ENCODE data around the gene PHC2. TPM values are rescaled to one million over a fixed set of nuclear protein-coding genes. Genes with fewer than 3 reads are reported as not detected.
A peak's percentile ranks its signal among the peaks of the same experiment; 100 is the strongest.

PHC2 gene
- total RNA-seq, 1 donor from 2014 or later = 65.0 TPM

- Histone ChIP-seq H4K20me1 (ENCODE audit: low read depth) (peaks cover 92% of the 10 kb centered on the region), H3K27ac (peak overlapping the region; percentile 99), H3K36me3 (no peaks in the 10 kb centered on the region), H3K4me1 (peaks cover 85% of the 10 kb centered on the region), H3F3A (ENCODE audit: low read depth) (peaks cover 72% of the 10 kb centered on the region), H3K4me2 (peak overlapping the region; percentile 66), H3K9ac (peak overlapping the region; percentile 24), H2AFZ (replicated peaks) (no peak overlapping the region), H3K4me3 (peak overlapping the region; percentile 33), H3K27me3 (no peaks in the 10 kb centered on the region), H3K79me2 (ENCODE audit: low read depth) (peaks cover 88% of the 10 kb centered on the region), H3K9me3 (ENCODE audit: low read depth) (no peaks in the 10 kb centered on the region)
- Mint-ChIP-seq H3K4me1 (peaks cover 93% of the 10 kb centered on the region), H3K27ac (peak overlapping the region; percentile 98), H3K36me3 (peaks cover 26% of the 10 kb centered on the region), H3K4me3 (peak overlapping the region; percentile 65), H3K27me3 (ENCODE audit: insufficient read depth, low read depth) (peaks cover 2% of the 10 kb centered on the region), H3K9me3 (no peaks in the 10 kb centered on the region)
- DNase-seq (ENCODE audit: low spot score) = peak; percentile 94
- no peak for TF ChIP-seq CTCF (IDR thresholded peaks at IDR 0.05)
- no peak for TF ChIP-seq EZH2phosphoT487 (IDR thresholded peaks at IDR 0.05)
- TF ChIP-seq EZH2 (IDR thresholded peaks at IDR 0.05) = peak; percentile 51
Measured at GRCh38 chr1:33338440-33339211, 92.3 kb downstream of the PHC2 start.

- peaks cover 88% of the 10 kb centered on the region for H3K79me2 ChIP-seq (ENCODE audit: low read depth)
- peak overlapping the region; percentile 66 for H3K4me2 ChIP-seq
- Mint-ChIP-seq H3K9me3 (no peaks in the 10 kb centered on the region), H3K4me1 (peaks cover 92% of the 10 kb centered on the region), H3K27me3 (ENCODE audit: insufficient read depth, low read depth) (peaks cover 5% of the 10 kb centered on the region), H3K4me3 (peak overlapping the region; percentile 65), H3K27ac (peak overlapping the region; percentile 98), H3K36me3 (peaks cover 29% of the 10 kb centered on the region)
- H3K27me3 ChIP-seq = no peaks in the 10 kb centered on the region
- H3K9ac ChIP-seq = no peak overlapping the region
- TF ChIP-seq EZH2phosphoT487 (IDR thresholded peaks at IDR 0.05) = no peak
- TF ChIP-seq EZH2 (IDR thresholded peaks at IDR 0.05) = no peak
- no peak for TF ChIP-seq CTCF (IDR thresholded peaks at IDR 0.05)
- H3K9me3 ChIP-seq (ENCODE audit: low read depth) = no peaks in the 10 kb centered on the region
- H4K20me1 ChIP-seq (ENCODE audit: low read depth) = peaks cover 92% of the 10 kb centered on the region
- DNase-seq (ENCODE audit: low spot score) = no peak
- no peaks in the 10 kb centered on the region for H3K36me3 ChIP-seq
- peaks cover 66% of the 10 kb centered on the region for H3F3A ChIP-seq (ENCODE audit: low read depth)
- H3K27ac ChIP-seq = peak overlapping the region; percentile 99
- no peak overlapping the region for H2AFZ ChIP-seq (replicated peaks)
- H3K4me3 ChIP-seq = peak overlapping the region; percentile 33
- H3K4me1 ChIP-seq = peaks cover 84% of the 10 kb centered on the region
Measured at GRCh38 chr1:33338048-33338439, 92.9 kb downstream of the PHC2 start.

- Mint-ChIP-seq H3K4me1 (peaks cover 89% of the 10 kb centered on the region), H3K27ac (peak overlapping the region; percentile 98), H3K36me3 (peaks cover 35% of the 10 kb centered on the region), H3K4me3 (peak overlapping the region; percentile 65), H3K27me3 (ENCODE audit: insufficient read depth, low read depth) (peaks cover 5% of the 10 kb centered on the region), H3K9me3 (no peaks in the 10 kb centered on the region)
- Histone ChIP-seq H3K9ac (no peak overlapping the region), H3K4me1 (peaks cover 78% of the 10 kb centered on the region), H3K4me3 (no peak overlapping the region), H2AFZ (replicated peaks) (no peak overlapping the region), H4K20me1 (ENCODE audit: low read depth) (peaks cover 91% of the 10 kb centered on the region), H3K27ac (peak overlapping the region; percentile 99), H3K4me2 (peak overlapping the region; percentile 66), H3K79me2 (ENCODE audit: low read depth) (peaks cover 90% of the 10 kb centered on the region), H3K9me3 (ENCODE audit: low read depth) (no peaks in the 10 kb centered on the region), H3F3A (ENCODE audit: low read depth) (peaks cover 60% of the 10 kb centered on the region), H3K27me3 (no peaks in the 10 kb centered on the region), H3K36me3 (no peaks in the 10 kb centered on the region)
- DNase-seq (ENCODE audit: low spot score) = peak; percentile 50
- TF ChIP-seq CTCF (IDR thresholded peaks at IDR 0.05) (no peak), EZH2phosphoT487 (IDR thresholded peaks at IDR 0.05) (no peak), EZH2 (IDR thresholded peaks at IDR 0.05) (no peak)
Measured at GRCh38 chr1:33337441-33337840, 93.5 kb downstream of the PHC2 start.
